ENCODE results near the gene FLNC. TPM values are rescaled to one million over a fixed set of nuclear protein-coding genes. Genes with fewer than 3 reads are reported as not detected.

FLNC gene
- total and polyA plus RNA-seq, 9 of the 15 experiments (the other 6 are each of a cell fraction or from before 2014, with no cell fraction given): 0.90 to 155 (median 28.8) TPM

GRCh38 chr7:128831994-128832879, 2.0 kb downstream of the FLNC start (continued):
- peak in 1 of 2 experiments; percentile 48; a peak in 1 of 4 replicates for TF ChIP-seq ZMIZ1 (IDR thresholded peaks at IDR 0.05; ENCODE audit: low read depth in 2 of 2, low read length in 2 of 2)
- TF ChIP-seq ZNF766 (CRISPR knock-in tag; conservative IDR thresholded peaks at IDR 0.05): no peak
- no peak for TF ChIP-seq ZNF408 (CRISPR knock-in tag; IDR thresholded peaks at IDR 0.05; ENCODE audit: low read depth)
- no peak for TF ChIP-seq ZNF311 (CRISPR knock-in tag; IDR thresholded peaks at IDR 0.05)
- peak in 1 of 2 experiments; percentile 17; a peak in 1 of 4 replicates for TF ChIP-seq KDM4B (IDR thresholded peaks at IDR 0.05; ENCODE audit: borderline replicate concordance in 2 of 2, low read depth in 1 of 2)
- peak; percentile 73; the same call in 1 of the 2 replicates for TF ChIP-seq RNF2 (IDR thresholded peaks at IDR 0.05)
- peak; percentile 79; the same call in 1 of the 2 replicates for TF ChIP-seq GATA2 (CRISPR knock-in tag; IDR thresholded peaks at IDR 0.05)
- TF ChIP-seq ZNF140 (CRISPR knock-in tag; IDR thresholded peaks at IDR 0.05): no peak
- peak; percentile 14 to 17; a peak in 1 of 4 replicates for TF ChIP-seq NRF1 (conservative IDR thresholded peaks at IDR 0.05 in 1 of 2, IDR thresholded peaks at IDR 0.05 in 1 of 2)
- no peak for TF ChIP-seq SETDB1 (IDR thresholded peaks at IDR 0.05; ENCODE audit: low read length)
- TF ChIP-seq JUN (IDR thresholded peaks at IDR 0.05; ENCODE audit: borderline replicate concordance, low read depth, low read length): peak; percentile 28; the same call in 1 of the 2 replicates
- no peak for TF ChIP-seq JUN (CRISPR knock-in tag; IDR thresholded peaks at IDR 0.05; ENCODE audit: borderline replicate concordance)
- TF ChIP-seq NFE2L1 (tag; IDR thresholded peaks at IDR 0.05; ENCODE audit: borderline replicate concordance, low read depth): no peak
- no peak for TF ChIP-seq SLC30A9 (CRISPR knock-in tag; IDR thresholded peaks at IDR 0.05)
- no peak for TF ChIP-seq EHMT2 (IDR thresholded peaks at IDR 0.05)
- TF ChIP-seq ZKSCAN8 (CRISPR knock-in tag; IDR thresholded peaks at IDR 0.05): 0 out of 2 replicates have a peak, but pooled peaks have one; percentile 33
- TF ChIP-seq ZBTB9 (CRISPR knock-in tag; IDR thresholded peaks at IDR 0.05): no peak; the same call in none of the 2 replicates
- 0 out of 2 replicates have a peak, but pooled peaks have one; percentile 27 for TF ChIP-seq SRSF3 (IDR thresholded peaks at IDR 0.05; ENCODE audit: insufficient read depth, low read length)
- no peak for TF ChIP-seq E2F8 (IDR thresholded peaks at IDR 0.05; ENCODE audit: low read depth, partially characterized antibody)
- TF ChIP-seq BCOR (IDR thresholded peaks at IDR 0.05): no peak
